ENCODE measurements around the gene ABLIM2.

DNA sequence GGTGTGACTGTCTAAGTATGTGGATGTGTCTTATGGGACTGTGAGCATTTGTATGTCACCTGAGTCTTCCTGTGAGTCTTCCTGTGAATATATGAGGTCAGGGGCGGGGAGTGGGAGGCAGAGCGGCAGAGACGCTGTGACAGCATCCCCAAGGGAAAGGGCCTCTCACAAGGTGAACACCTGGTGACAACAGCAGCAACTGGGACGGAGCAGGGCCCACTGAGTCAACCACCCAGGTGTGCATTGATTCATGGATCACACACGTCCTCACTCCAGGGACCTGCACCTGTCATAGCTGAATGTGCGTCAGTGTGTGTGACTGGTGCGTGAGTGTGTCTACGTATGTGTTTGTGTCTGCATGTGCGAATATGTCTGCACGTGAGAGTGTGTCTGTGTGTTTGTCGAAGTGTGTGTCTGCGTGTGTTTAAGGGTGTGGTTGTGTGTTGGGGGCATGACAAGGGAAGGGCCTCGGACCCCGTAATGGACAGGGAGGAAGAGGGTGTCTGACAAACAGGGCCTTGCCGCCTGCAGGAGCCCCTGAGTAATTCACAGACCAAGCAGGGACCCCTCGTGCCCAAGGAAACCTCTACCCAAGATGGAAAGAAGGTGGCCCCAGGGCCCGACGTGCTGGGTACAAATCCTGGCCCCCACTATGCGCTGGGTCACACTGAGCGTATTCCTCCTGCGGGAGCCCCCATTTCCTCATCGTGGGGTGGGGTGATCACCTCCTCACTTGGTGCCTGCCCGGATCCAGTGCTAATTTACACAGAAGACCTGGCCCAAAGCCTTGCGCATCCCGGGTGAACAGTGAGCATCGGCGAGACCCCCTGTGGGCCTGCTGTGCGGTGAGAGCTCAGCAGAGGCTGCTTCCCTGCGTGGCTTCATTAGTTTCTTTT, 76.7 kb downstream of the ABLIM2 start:
- TF ChIP-seq, protein P1, sequence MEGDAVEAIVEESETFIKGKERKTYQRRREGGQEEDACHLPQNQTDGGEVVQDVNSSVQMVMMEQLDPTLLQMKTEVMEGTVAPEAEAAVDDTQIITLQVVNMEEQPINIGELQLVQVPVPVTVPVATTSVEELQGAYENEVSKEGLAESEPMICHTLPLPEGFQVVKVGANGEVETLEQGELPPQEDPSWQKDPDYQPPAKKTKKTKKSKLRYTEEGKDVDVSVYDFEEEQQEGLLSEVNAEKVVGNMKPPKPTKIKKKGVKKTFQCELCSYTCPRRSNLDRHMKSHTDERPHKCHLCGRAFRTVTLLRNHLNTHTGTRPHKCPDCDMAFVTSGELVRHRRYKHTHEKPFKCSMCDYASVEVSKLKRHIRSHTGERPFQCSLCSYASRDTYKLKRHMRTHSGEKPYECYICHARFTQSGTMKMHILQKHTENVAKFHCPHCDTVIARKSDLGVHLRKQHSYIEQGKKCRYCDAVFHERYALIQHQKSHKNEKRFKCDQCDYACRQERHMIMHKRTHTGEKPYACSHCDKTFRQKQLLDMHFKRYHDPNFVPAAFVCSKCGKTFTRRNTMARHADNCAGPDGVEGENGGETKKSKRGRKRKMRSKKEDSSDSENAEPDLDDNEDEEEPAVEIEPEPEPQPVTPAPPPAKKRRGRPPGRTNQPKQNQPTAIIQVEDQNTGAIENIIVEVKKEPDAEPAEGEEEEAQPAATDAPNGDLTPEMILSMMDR (conservative IDR thresholded peaks at IDR 0.05; ENCODE audit: low read length): no peak
- TF ChIP-seq EZH2phosphoT487 (IDR thresholded peaks at IDR 0.05; ENCODE audit: borderline replicate concordance, low read depth, low read length): no peak
